ENCODE data around the gene HS3ST3B1. TPM values are rescaled to one million over a fixed set of nuclear protein-coding genes. Genes with fewer than 3 reads are reported as not detected.

The HS3ST3B1 gene
- polyA plus RNA-seq, 1 of the 3 experiments (the other 2 are of a cell fraction): 0.67 TPM

DNA sequence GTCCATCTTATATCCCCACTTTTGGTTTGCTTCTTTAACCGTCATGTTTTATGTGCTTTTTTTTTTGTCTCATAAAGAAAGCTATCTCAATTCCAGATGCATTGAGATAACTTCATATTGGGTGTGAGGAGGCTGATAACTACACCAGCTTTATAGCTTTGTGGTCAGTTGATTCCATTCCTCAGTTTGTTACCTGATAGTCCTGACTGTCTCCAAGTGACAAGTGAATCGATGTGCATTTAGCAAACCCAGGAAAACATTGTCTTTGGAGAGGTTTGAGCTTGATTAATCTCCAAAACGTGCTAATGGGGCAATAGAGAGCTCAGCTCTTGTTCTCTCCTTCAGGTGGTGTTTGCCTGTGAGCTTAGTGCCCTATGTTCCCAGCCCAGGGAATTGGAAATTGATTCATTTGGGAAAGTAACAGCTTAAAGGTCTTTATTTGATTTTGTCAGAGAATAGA lies 22.7 kb downstream of the HS3ST3B1 start:
- Histone ChIP-seq H4K20me1 (ENCODE audit: insufficient read depth) (no peaks in the 10 kb centered on the region), H3K9ac (no peak overlapping the region), H3K4me1 (ENCODE audit: control insufficient read depth in 1 of 2, insufficient read depth in 2 of 2, low read depth in 1 of 2, low read length in 1 of 2) (no peaks in the 10 kb centered on the region), H3K9me2 (no peaks in the 10 kb centered on the region), H3F3A (replicated peaks; ENCODE audit: insufficient read depth) (no peaks in the 10 kb centered on the region), H3K9me3 (no peaks in the 10 kb centered on the region), H3K27me3 (ENCODE audit: insufficient read depth) (peaks cover 7% of the 10 kb centered on the region; the same call in 1 of the 2 replicates), H3K4me3 (ENCODE audit: low read depth in 2 of 2, low read length in 1 of 2) (no peak overlapping the region), H2AFZ (ENCODE audit: low read depth) (no peak overlapping the region), H3K4me2 (no peak overlapping the region), H3K36me3 (replicated peaks in 1 of 2; ENCODE audit: control insufficient read depth in 1 of 2, insufficient read depth in 2 of 2, low read length in 1 of 2) (no peaks in the 10 kb centered on the region), H3K27ac (ENCODE audit: low read depth in 2 of 2, low read length in 1 of 2) (no peak overlapping the region), H3K79me2 (ENCODE audit: insufficient read depth) (no peaks in the 10 kb centered on the region; the same call in 1 of the 2 replicates)
- 19% methylated on average over 3 of the region's 3 CpGs for WGBS (ENCODE audit: low lambda C conversion rate)
- no peak for TF ChIP-seq TEAD4 (IDR thresholded peaks at IDR 0.05; ENCODE audit: borderline replicate concordance, insufficient read depth)
- TF ChIP-seq, protein P1, sequence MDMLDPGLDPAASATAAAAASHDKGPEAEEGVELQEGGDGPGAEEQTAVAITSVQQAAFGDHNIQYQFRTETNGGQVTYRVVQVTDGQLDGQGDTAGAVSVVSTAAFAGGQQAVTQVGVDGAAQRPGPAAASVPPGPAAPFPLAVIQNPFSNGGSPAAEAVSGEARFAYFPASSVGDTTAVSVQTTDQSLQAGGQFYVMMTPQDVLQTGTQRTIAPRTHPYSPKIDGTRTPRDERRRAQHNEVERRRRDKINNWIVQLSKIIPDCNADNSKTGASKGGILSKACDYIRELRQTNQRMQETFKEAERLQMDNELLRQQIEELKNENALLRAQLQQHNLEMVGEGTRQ (IDR thresholded peaks at IDR 0.05; ENCODE audit: borderline replicate concordance, low read depth, low read length): no peak
- TF ChIP-seq ELF1 (IDR thresholded peaks at IDR 0.05): no peak
- TF ChIP-seq NRF1 (IDR thresholded peaks at IDR 0.05; ENCODE audit: low read depth, low read length): no peak
- TF ChIP-seq, protein P2, sequence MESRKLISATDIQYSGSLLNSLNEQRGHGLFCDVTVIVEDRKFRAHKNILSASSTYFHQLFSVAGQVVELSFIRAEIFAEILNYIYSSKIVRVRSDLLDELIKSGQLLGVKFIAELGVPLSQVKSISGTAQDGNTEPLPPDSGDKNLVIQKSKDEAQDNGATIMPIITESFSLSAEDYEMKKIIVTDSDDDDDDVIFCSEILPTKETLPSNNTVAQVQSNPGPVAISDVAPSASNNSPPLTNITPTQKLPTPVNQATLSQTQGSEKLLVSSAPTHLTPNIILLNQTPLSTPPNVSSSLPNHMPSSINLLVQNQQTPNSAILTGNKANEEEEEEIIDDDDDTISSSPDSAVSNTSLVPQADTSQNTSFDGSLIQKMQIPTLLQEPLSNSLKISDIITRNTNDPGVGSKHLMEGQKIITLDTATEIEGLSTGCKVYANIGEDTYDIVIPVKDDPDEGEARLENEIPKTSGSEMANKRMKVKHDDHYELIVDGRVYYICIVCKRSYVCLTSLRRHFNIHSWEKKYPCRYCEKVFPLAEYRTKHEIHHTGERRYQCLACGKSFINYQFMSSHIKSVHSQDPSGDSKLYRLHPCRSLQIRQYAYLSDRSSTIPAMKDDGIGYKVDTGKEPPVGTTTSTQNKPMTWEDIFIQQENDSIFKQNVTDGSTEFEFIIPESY (IDR thresholded peaks at IDR 0.05; ENCODE audit: borderline replicate concordance, low read depth): no peak
- POLR2A ChIA-PET: no interaction called here
- no peak for DNase-seq
- CTCF ChIA-PET: interaction anchor here (1.8 kb wide), 1 partner anchor 21 kb away, joined by 6 read pairs; no protein-coding TSS in a partner anchor

DNA sequence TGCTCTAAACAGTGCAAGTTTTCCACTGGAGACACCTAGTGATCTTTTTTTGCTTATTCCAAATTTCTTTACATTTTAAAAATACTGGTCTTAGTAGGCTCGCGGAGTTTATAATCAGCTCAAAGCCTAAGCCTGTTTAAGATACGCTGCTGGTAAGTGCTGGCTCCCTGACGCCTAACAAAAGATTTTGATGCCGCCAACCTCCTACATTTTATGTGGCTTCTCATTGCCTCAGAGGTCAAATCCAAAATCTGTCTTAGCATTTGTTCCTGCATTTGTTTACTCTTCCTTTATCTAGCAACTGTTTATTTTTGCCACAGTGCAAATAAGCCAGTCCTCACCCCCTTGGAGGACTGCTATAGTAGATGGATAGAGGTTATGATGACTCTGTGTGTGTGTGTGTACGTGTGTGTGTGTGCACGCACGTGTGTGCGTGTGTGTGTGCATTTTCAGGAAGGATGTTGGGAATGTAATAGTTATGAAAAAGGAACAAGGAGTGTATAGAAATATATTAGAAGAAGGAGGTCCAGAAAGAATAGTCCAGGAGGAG lies 24.8 kb downstream of the HS3ST3B1 start:
- H3K79me2 ChIP-seq (ENCODE audit: insufficient read depth): no peaks in the 10 kb centered on the region; the same call in 1 of the 2 replicates
- H3K9me2 ChIP-seq: no peaks in the 10 kb centered on the region
- H3K36me3 ChIP-seq (replicated peaks in 1 of 2; ENCODE audit: control insufficient read depth in 1 of 2, insufficient read depth in 2 of 2, low read length in 1 of 2): no peaks in the 10 kb centered on the region
- no peaks in the 10 kb centered on the region for H3F3A ChIP-seq (replicated peaks; ENCODE audit: insufficient read depth)
- H3K4me2 ChIP-seq: no peak overlapping the region
- no peak overlapping the region for H3K27ac ChIP-seq (ENCODE audit: low read depth in 2 of 2, low read length in 1 of 2)
- TF ChIP-seq MEF2A (IDR thresholded peaks at IDR 0.05; ENCODE audit: borderline replicate concordance, low read depth) (no peak), NRF1 (IDR thresholded peaks at IDR 0.05; ENCODE audit: low read depth, low read length) (no peak), MXI1 (IDR thresholded peaks at IDR 0.05; ENCODE audit: low read depth, low read length) (no peak), NFIC (IDR thresholded peaks at IDR 0.05; ENCODE audit: borderline replicate concordance) (no peak), RCOR1 (IDR thresholded peaks at IDR 0.05; ENCODE audit: low read length) (no peak), RAD21 (IDR thresholded peaks at IDR 0.05; ENCODE audit: low read length) (no peak), YY1 (IDR thresholded peaks at IDR 0.05; ENCODE audit: low read depth) (no peak), EP300 (IDR thresholded peaks at IDR 0.05; ENCODE audit: borderline replicate concordance in 1 of 2, low read depth in 1 of 2, low read length in 1 of 2) (no peak), GATA2 (CRISPR knock-in tag; IDR thresholded peaks at IDR 0.05) (no peak), EZH2phosphoT487 (IDR thresholded peaks at IDR 0.05; ENCODE audit: borderline replicate concordance, low read depth) (no peak)
- TF ChIP-seq, protein P2 (IDR thresholded peaks at IDR 0.05; ENCODE audit: borderline replicate concordance, low read depth): no peak
- TF ChIP-seq, protein P1 (IDR thresholded peaks at IDR 0.05; ENCODE audit: borderline replicate concordance, low read depth, low read length): no peak
- TF ChIP-seq, protein P3, sequence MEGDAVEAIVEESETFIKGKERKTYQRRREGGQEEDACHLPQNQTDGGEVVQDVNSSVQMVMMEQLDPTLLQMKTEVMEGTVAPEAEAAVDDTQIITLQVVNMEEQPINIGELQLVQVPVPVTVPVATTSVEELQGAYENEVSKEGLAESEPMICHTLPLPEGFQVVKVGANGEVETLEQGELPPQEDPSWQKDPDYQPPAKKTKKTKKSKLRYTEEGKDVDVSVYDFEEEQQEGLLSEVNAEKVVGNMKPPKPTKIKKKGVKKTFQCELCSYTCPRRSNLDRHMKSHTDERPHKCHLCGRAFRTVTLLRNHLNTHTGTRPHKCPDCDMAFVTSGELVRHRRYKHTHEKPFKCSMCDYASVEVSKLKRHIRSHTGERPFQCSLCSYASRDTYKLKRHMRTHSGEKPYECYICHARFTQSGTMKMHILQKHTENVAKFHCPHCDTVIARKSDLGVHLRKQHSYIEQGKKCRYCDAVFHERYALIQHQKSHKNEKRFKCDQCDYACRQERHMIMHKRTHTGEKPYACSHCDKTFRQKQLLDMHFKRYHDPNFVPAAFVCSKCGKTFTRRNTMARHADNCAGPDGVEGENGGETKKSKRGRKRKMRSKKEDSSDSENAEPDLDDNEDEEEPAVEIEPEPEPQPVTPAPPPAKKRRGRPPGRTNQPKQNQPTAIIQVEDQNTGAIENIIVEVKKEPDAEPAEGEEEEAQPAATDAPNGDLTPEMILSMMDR (IDR thresholded peaks at IDR 0.05): no peak
- WGBS (ENCODE audit: low lambda C conversion rate): 39% methylated on average over 9 of the region's 9 CpGs
- POLR2A ChIA-PET: no interaction called here
- H4K20me1 ChIP-seq (ENCODE audit: insufficient read depth): no peaks in the 10 kb centered on the region
- no peaks in the 10 kb centered on the region for H3K9me3 ChIP-seq
- H3K9ac ChIP-seq: no peak overlapping the region
- H3K4me3 ChIP-seq (ENCODE audit: low read depth in 2 of 2, low read length in 1 of 2): no peak overlapping the region
- no peaks in the 10 kb centered on the region for H3K4me1 ChIP-seq (ENCODE audit: control insufficient read depth in 1 of 2, insufficient read depth in 2 of 2, low read depth in 1 of 2, low read length in 1 of 2)
- H3K27me3 ChIP-seq (ENCODE audit: insufficient read depth): peaks cover 7% of the 10 kb centered on the region; the same call in 1 of the 2 replicates
- CTCF ChIA-PET: no interaction called here
- no peak overlapping the region for H2AFZ ChIP-seq (ENCODE audit: low read depth)
- no peak for DNase-seq

Data from SK-N-SH (cell line).